Measurements from ENCODE around the gene CCDC17. TPM values are rescaled to one million over a fixed set of nuclear protein-coding genes. Genes with fewer than 3 reads are reported as not detected.

The CCDC17 gene
- total RNA-seq, 1 donor from 2014 or later = 1.2 TPM

GRCh38 chr1:45621895-45622523, 1.8 kb downstream of the CCDC17 start:
- Histone ChIP-seq H3K27ac (replicated peaks) (peak overlapping the region; percentile 60), H3K4me3 (peak overlapping the region; percentile 49), H3K4me1 (peaks cover 48% of the 10 kb centered on the region), H3K9me3 (replicated peaks) (no peaks in the 10 kb centered on the region), H3K36me3 (peaks cover 53% of the 10 kb centered on the region), H3K27me3 (ENCODE audit: low read depth) (no peaks in the 10 kb centered on the region)
- no peak for DNase-seq
- no peak for TF ChIP-seq CTCF (IDR thresholded peaks at IDR 0.05; ENCODE audit: borderline replicate concordance)
- intact Hi-C loops (cut with micrococcal nuclease) = no loop called here

GRCh38 chr1:45621501-45621836, 2.4 kb downstream of the CCDC17 start:
- no peaks in the 10 kb centered on the region for H3K27me3 ChIP-seq (ENCODE audit: low read depth)
- H3K9me3 ChIP-seq (replicated peaks) = no peaks in the 10 kb centered on the region
- peaks cover 48% of the 10 kb centered on the region for H3K4me1 ChIP-seq
- H3K36me3 ChIP-seq = peaks cover 53% of the 10 kb centered on the region
- intact Hi-C loops (cut with micrococcal nuclease) = no loop called here
- DNase-seq = no peak
- no peak for TF ChIP-seq CTCF (IDR thresholded peaks at IDR 0.05; ENCODE audit: borderline replicate concordance)
- no peak overlapping the region for H3K4me3 ChIP-seq
- peak overlapping the region; percentile 60 for H3K27ac ChIP-seq (replicated peaks)

GRCh38 chr1:45620588-45621500, 3.0 kb downstream of the CCDC17 start:
- intact Hi-C loops (cut with micrococcal nuclease) = no loop called here
- H3K4me3 ChIP-seq = no peak overlapping the region
- H3K4me1 ChIP-seq = peaks cover 48% of the 10 kb centered on the region
- no peaks in the 10 kb centered on the region for H3K27me3 ChIP-seq (ENCODE audit: low read depth)
- TF ChIP-seq CTCF (IDR thresholded peaks at IDR 0.05; ENCODE audit: borderline replicate concordance) = no peak
- peak overlapping the region; percentile 60 for H3K27ac ChIP-seq (replicated peaks)
- DNase-seq = no peak
- H3K36me3 ChIP-seq = peaks cover 53% of the 10 kb centered on the region
- H3K9me3 ChIP-seq (replicated peaks) = no peaks in the 10 kb centered on the region

GRCh38 chr1:45619149-45619921, 4.5 kb downstream of the CCDC17 start:
- H3K27me3 ChIP-seq (ENCODE audit: low read depth) = no peaks in the 10 kb centered on the region
- intact Hi-C loops (cut with micrococcal nuclease) = no loop called here
- H3K9me3 ChIP-seq (replicated peaks) = no peaks in the 10 kb centered on the region
- peak overlapping the region; percentile 60 for H3K27ac ChIP-seq (replicated peaks)
- H3K36me3 ChIP-seq = peaks cover 58% of the 10 kb centered on the region
- peaks cover 48% of the 10 kb centered on the region for H3K4me1 ChIP-seq
- DNase-seq = no peak
- no peak for TF ChIP-seq CTCF (IDR thresholded peaks at IDR 0.05; ENCODE audit: borderline replicate concordance)
- H3K4me3 ChIP-seq = no peak overlapping the region

- no peak for TF ChIP-seq CTCF (IDR thresholded peaks at IDR 0.05; ENCODE audit: borderline replicate concordance)
- intact Hi-C loops (cut with micrococcal nuclease) = no loop called here
- no peak overlapping the region for H3K4me3 ChIP-seq
- DNase-seq = no peak
- H3K27me3 ChIP-seq (ENCODE audit: low read depth) = no peaks in the 10 kb centered on the region
- peaks cover 64% of the 10 kb centered on the region for H3K36me3 ChIP-seq
- H3K4me1 ChIP-seq = peaks cover 39% of the 10 kb centered on the region
- H3K9me3 ChIP-seq (replicated peaks) = no peaks in the 10 kb centered on the region
- H3K27ac ChIP-seq (replicated peaks) = no peak overlapping the region
Observed at GRCh38 chr1:45617618-45618017, 6.2 kb downstream of the CCDC17 start.
